GM12873 (cell line): ENCODE results near the gene DDIT4L.

Source experiments
- CTCF ChIP-seq: IDR thresholded peaks from 2 replicates; pipeline ENCODE4 v1.5.1; 2012; ENCODE audit warnings: low read depth, mild to moderate bottlenecking, moderate library complexity, low read length, control low read depth; ENCODE audit not compliant: insufficient read depth; ENCODE audit errors: missing control alignments

Gene DDIT4L

GRCh38 chr4:100164808-100165760, 25.2 kb downstream of the DDIT4L start:
- no peak for TF ChIP-seq CTCF

GRCh38 chr4:100162027-100162685, 28.1 kb downstream of the DDIT4L start:
- TF ChIP-seq CTCF, result no peak

- no peak for TF ChIP-seq CTCF
Observed at GRCh38 chr4:100149190-100149589, 41.1 kb downstream of the DDIT4L start.

- TF ChIP-seq CTCF, result no peak
Observed at GRCh38 chr4:100147684-100148083, 42.6 kb downstream of the DDIT4L start.

GRCh38 chr4:100147198-100147597, 43.1 kb downstream of the DDIT4L start:
- no peak for TF ChIP-seq CTCF

- TF ChIP-seq CTCF, result no peak
Observed at GRCh38 chr4:100146756-100147155, 43.5 kb downstream of the DDIT4L start.
